ENCODE data around the gene DLL3.
"Not testable (repeated sequence)": the region's sequence is repeated elsewhere in the genome, so short reads cannot be mapped to it uniquely, and the experiment has no call there.

- TF ChIP-seq CREM (CRISPR knock-in tag; IDR thresholded peaks at IDR 0.05); ZNF281 (CRISPR knock-in tag; IDR thresholded peaks at IDR 0.05); CTCF (IDR thresholded peaks at IDR 0.05); GABPB1 (CRISPR knock-in tag; IDR thresholded peaks at IDR 0.05); CREB1 (CRISPR knock-in tag; IDR thresholded peaks at IDR 0.05); SP1 (CRISPR knock-in tag; conservative IDR thresholded peaks at IDR 0.05); ESRRA (CRISPR knock-in tag; IDR thresholded peaks at IDR 0.05; ENCODE audit: borderline replicate concordance); ZNF425 (CRISPR knock-in tag; conservative IDR thresholded peaks at IDR 0.05); USF1 (CRISPR knock-in tag; IDR thresholded peaks at IDR 0.05); ELF4 (CRISPR knock-in tag; IDR thresholded peaks at IDR 0.05; ENCODE audit: low read depth): not testable (repeated sequence)
Measured at GRCh38 chr19:39479319-39479801, 19.4 kb upstream of the DLL3 start.

Measured in WTC11 (cell line).